HUDEP-2 (cell line): ENCODE results near the gene CBFA2T3.

Experiments
- DNase-seq, 76 experiments: peaks; one replicate each; lab custom pipeline; 2025; ENCODE audit not compliant: unreplicated experiment in 76 of 76; lab: John Stamatoyannopoulos, UW

CBFA2T3 gene

DNA sequence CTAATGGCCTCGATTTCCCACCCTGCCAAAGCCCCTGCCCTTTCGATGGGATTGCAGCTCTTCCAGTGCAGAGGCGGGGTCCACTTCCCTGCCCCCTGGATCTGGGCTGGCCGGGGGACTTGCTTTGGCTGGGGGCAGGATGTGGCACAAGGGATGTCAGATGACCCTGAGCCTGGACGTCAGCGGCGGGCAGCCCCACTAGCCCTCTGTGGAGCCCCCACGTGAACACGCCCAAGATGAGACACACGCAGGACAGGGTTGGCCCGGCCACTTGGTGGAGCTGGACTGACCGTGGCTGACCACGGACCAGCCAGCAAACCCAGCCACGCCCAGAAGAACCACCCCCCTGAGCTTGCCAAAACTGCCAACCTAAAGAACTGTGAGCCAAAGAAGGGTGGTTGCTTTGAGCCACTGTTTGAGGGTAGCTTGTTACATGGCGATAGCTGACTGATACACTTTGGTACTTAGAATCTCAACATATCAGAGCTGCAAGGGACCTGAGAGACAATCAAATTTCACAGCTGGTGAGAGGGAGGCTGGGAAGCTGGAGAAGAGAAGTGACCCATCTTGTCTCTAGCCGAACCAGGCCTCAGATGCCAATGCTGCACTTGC, 63.9 kb downstream of the CBFA2T3 start:
- DNase-seq: no peak

DNA sequence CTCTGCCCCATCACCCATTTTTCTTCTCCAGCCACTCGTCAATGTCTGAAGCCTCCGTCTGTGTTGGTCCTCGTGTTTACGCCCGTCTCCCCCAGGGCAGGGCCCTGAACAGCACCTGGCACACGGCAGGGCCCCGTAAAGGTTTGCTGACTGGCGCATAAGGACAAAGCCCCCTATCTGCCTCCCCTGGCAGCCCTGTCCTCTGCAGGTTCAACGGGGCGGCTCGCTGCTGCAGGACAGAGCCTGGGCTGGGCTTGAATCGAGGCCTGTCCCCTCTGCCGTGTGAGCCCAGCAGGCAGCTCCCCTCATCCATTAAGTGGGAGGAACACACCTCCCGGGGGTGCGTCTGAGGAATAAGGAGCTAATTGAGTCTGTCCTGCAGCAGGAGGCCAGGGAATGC, 64.5 kb downstream of the CBFA2T3 start:
- DNase-seq: no peak

DNA sequence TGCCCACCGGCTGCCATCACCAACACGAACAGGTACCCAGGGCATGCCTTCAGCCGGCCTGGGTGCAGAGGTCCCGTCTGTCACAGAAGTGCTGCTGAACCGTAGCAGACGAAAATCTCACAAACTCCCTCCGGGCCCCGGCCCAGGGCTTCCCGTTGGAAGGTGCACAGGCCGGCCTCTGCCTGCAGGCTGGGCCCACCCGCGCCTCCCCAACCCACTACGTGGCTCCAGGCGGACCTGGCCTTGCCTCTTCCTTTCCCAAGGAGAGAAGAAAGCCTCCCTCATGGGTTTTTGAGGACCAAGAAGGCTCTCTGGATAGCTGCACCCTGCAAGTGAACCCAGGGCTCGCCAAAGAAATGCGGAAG, 65.1 kb downstream of the CBFA2T3 start:
- no peak for DNase-seq

DNA sequence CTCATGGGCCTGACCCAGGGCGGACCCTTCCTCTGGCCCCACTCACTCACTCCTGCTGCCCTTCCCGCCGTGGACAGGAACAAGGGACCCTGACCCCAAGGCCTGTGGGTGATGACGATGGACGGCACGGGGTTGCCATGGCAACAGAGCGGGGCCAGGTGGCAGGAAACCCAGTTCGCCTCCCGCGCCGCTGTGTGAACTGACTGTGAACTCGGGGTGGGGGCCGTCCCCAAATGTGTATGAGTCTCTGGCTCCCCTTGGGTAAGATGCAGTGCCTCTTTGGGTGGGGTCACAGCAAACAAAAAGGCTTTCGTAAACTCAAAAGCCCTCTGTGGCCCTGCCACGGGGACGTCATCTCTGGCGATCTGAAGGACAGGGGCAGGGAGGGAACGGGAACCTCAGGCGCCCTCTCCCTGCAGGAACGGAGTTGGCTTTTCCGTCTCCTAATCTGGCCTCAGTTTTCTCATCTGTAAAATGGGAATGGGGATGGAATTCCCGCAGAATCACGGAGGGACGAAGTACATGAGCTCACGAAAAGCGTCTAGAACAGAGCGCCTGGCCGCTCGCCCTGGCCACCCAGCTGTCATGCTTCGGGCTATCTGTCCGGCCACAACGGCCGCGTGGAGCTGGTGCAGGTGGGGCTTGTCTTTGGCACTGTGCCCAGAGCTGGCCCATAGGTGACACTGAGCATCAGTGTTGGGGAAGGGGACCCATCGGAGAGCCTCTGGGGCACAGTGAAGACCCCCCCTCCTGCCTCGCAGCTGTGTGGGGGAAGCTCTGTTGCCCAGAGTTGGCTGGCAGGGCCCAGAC, 65.7 kb downstream of the CBFA2T3 start:
- DNase-seq: no peak

DNA sequence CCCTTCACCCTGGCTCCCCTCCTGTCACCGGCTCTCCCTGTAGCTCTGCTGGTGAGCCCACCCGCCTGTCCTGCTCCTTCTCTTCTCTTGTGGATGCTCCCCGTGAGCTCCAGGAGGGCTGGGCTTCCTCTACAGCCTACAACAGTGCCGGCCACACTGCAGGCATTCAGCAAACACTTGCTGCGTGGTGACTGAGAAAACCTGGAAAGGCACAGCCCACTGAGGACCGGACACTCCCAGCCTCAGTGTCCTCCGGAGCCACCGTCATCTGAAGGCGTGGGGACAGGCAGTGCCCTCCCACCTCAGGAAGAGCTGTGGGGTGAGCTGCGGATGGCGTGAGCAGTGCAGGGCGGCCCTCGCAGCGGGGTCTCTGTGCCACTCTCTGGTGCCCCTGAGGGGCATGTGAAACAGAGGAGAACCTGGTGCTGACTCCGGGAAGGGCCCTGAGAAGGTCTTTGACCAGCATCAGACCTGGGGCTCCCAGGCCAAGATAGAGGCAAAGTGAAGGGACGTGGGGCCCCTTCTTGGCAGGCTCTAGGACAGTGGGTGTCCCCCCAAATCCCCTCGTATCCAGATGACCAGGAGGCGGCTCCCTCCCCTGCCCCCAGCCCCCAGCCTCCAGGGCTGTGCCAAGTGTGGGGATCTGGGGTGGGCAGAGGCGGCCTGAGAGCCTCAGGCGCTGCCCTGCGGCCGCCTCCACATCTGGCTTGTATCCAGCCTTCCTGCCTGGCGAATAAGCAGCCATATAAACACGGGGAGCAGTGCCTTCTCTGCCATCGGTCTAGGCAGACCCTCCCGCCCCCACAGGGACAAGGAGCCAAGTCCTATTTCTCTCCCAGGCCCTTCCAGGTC, 66.5 kb downstream of the CBFA2T3 start:
- peak in 1 of 76 experiments; percentile 6 for DNase-seq

DNA sequence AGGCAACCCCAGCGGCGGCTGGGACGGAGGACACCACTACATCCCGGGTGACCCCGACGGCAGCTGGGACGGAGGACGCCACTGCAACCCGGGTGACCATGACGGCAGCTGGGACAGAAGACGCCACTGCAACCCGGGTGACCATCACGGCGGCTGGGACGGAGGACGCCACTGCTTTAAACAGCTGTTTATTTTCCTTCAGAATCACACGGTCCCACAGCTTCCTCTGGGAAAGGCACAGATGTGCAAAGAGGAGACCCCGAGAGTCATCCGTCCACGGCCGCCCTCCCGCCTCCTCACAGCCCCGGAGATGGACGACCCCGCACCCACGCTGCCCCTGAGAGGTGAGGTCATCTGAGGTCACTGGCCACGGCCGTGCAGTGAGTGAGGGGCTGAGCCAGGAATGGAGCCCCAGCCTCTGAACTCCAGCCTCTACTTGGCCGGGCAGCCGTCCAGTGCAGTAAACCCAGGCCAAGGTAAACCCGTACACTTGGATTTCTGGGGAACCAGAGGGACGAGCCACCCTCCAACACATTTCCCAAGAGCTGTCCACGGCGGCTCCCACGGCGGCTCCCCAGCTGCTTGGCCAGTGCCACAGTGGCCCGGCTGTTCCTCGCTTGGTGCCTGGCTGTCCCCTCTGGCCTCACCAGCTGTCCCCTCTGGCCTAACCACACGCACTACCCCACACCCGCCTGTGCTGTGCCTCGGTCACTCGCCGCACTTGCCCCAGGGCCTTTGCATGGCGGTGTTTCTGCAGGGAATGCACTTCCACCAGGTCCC, 67.4 kb downstream of the CBFA2T3 start:
- peak in 1 of 76 experiments; percentile 5 for DNase-seq

DNA sequence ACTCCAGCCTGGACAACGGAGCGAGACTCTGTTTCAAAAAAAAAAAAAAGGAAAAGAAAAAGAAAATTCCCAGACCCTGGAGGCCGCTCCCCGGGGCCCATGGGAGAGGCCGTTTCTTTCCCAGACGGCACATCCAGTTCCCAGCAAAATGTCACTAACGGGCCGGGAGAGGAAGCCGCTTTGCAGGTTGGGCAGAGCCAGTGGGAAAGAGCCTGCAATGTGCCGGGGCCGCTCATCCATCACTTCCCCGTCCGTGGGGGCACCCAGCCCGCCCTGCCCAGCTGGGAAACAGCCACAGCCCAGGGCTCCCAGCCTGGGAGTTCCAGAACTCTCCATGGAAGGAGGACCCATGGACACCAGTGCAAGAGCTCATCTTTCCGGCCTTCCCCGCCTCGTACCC, 68.7 kb downstream of the CBFA2T3 start:
- DNase-seq: no peak

DNA sequence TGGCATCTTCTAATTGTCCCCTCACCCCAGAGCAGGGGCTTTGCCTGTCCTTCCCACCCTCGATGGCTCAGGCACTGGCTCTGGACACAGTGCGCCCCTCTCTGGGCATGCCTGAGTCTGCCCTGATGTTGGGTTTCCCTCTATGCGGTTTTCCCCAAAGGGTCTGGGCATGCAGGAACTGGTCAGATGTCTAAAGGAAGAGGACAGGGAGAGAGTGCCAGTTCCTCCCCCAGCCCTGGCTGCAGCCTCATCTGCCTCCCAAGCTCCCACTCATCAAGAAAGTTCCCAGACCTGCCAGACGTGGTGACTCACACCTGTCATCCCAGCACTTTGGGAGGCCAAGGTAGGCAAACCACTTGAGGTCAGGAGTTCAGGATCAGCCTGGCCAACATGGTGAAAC, 69.2 kb downstream of the CBFA2T3 start:
- no peak for DNase-seq

DNA sequence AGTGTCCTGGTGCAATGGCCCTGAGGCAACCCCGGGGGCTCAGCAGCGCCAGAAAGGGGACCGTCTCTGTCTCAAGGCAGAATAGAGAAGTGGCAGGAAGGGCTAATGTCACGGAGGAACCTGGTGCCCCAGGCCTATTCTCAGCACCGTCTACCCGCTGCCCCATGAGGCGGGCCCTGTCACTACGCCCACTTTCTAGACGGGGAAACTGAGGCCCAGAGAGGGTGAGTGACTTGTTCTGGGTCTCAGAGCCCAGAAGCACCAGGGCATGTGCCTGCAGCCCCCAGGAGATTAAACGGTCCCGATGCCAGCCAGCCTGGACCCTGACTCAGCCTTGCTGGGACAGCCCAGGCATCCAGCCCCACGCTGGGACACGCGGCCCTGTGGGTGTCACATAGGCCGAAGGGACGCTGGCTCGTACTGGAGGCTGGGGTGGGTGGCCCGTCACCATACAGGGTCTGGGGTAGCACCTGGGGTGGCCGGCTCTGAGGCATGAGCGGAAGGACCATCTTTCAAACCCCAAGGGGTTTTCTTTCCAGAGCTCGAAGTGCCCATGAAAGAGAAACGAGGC, 70.4 kb downstream of the CBFA2T3 start:
- DNase-seq: no peak

DNA sequence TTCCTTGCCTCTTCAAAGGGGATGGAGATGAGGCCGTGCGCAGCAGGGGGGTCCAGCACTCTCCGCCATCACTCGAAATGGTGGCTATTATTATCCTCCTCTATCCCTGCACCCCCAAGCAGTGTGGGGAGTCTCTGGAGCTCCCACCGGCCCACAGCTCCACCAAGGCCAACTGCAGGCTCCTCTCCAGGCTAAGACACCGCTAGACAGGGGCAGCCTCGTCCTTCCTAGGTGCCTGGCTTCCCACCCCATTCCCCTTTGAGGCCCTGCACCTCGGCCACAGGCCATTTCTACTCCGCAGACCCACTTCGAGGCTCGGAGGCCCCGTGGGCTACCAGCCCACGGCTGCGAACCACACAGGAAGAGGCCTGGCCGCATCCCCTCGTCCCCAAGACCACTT, 71.0 kb downstream of the CBFA2T3 start:
- DNase-seq: no peak

DNA sequence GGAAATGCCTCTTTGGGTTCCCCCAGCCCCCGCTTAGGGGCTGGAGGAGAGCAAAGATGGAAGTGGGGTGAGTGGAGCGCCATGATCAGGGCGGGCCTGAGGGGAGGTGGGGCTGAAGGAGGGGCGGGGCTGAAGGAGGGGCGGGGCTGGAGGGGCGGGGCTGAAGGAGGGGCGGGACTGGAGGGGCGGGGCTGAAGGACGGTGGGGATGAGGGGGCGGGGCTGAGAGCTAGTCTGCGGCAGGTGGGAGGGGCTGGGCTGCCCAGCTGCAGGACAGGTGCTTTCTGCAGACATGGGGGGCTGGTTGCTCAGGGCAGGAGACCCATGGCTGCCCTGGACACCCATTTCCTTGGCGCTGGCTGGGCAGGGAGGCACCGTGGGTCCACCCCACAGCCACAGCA, 71.4 kb downstream of the CBFA2T3 start:
- DNase-seq: peak in 21 of 76 experiments; percentile 2 to 44 (median 17)

DNA sequence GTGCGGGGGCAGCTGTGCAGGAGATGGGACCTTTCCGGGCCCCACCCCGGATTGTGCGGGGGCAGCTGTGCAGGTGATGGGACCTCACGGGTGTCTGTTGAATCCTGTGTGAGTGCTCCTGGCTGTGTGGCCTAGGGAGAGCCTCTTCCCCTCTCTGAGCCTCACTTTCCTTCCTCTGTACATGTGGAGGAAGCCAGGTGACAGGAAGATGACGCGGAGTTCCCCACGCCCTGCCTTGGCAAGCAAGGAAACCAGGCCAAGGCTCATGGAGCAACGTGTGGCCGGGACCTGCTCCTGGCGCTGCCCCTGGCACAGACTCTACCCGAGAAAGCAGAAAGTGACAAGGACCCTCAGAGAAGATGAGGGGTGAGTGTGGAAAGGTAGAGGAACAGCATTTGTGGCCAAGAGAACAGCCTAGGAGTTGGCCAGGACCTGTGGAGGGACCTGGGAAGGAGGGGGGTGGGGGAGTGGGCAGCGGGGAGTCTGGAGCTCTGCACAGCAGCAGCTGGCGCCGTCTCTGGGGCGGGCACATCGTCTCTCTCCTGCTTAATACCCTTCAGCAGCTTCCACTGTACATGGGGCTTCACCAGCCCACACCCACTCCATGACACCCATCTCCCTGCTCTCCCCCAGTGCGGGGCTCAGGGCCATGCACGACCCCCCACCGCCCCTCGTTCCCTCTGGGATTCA, 72.2 kb downstream of the CBFA2T3 start:
- DNase-seq: no peak

DNA sequence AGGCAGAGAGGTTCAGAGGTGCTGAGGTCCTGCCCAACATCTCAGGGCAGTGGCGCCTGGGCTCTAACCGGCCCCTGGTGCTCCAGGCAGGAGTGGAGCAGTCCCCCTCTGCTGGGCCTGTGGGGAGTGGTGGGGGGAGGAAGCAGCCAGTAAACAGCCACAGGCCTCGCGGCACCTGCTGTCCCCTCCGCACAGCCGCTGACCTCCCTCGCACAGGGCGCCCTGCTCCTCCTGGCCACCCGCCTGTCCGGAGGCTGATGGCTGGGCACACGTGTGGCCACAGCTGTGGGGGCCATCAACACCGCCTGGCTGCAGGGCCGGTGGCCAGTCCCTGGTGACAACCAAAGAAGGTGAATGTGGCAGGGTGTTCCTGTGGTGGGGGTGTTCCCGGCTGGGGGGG, 73.7 kb downstream of the CBFA2T3 start:
- DNase-seq: no peak

DNA sequence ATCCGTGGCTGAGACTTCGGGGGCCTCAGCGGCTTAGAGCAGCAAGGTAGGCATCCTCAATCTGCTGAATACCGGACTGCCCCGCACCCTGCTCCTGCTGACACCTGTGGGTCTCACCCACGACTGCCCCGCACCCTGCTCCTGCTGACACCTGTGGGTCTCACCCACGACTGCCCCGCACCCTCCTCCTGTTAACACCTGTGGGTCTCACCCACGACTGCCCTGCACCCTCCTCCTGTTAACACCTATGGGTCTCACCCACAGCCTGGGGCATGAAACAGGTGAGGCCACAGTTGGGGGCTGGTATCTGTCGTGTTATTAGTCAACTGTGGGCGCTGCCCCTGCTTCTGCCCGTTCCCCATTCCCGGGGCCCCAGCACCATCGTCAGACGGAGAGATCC, 74.3 kb downstream of the CBFA2T3 start:
- no peak for DNase-seq

DNA sequence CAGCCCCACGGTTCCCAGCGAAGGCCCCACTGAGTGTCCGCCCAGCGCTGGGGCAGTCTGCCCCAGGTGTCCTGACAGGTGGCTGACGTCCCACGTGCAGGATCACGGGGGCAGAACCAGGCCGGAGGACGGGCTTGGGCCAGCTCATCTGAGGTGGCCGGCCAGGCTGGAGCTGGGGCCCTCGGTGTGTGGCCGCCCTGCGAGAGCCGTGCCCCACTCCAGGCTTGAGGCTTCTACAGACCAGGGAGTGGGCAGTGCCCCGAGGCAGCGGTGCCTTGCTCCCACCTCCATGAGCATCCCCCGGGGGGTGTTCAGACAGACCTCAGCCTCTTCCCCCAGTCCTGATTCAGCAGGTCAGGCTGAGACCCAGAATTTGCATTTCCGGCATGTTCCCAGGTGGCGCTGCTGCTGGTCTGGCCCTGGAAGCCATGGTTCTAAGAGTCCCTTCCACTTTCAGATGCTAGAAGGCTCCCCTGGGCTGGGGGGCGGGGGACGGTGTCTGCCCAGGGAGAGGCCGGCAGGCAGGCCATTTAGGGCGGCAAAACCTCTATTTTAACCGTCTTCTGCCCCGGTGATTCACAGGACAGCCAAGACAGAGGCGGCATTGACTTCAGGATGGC, 75.2 kb downstream of the CBFA2T3 start:
- no peak for DNase-seq

DNA sequence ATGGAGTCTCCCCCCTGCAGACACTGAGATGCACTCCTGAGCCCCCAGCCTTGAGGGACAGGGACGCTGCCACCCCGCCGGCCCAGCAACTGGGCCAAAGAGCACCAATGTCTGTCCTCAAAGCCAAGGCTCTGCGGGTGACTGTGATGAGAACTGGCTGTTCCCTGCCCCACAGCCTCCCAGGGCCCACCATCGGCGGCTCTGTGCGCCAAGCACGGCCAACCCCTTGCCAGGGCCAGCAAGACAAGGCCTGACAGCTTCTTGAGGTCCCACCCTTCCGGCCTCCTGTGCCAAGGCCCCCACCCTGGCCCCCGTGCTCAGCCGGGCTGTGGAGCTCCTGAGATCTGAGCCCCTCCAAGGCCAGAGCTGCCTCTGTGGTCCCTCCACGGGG, 76.3 kb downstream of the CBFA2T3 start:
- no peak for DNase-seq

DNA sequence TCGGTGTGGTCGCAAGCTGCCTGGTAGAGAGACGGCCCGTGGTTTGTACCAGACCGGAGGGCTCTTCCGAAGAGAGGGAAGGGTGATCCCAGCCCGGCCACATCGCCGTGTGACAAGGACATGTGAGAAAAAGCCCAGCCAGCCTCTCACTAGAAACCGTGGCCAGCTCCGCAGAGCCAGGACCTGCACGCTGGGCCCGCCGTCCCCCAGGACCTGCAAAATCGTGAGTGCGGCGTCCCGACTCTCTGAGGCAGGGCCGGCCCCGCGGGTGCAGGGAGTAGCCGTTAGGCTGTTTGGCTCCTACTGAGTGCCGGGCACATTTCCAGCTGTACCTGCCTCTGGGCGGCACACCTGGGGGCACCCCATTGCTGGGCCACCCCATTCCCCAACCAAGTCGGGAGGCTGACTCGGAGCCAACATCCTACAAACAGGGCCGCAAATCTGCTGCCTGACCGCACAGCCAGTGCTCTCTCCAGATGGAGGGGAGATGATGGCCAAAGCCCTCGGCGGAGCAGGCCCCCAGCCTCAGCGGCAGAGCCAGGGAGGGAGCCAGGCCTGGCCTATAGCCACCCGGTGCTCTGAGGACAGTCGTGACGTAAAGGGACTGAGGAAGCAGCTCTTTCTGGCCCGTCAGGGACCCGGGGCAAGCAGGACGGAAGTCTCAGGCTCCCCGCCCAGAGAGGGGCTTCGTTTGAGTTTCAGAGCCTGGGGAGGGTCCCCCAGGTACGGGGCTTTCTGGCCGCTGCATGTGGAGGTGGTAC, 76.9 kb downstream of the CBFA2T3 start:
- DNase-seq: no peak

DNA sequence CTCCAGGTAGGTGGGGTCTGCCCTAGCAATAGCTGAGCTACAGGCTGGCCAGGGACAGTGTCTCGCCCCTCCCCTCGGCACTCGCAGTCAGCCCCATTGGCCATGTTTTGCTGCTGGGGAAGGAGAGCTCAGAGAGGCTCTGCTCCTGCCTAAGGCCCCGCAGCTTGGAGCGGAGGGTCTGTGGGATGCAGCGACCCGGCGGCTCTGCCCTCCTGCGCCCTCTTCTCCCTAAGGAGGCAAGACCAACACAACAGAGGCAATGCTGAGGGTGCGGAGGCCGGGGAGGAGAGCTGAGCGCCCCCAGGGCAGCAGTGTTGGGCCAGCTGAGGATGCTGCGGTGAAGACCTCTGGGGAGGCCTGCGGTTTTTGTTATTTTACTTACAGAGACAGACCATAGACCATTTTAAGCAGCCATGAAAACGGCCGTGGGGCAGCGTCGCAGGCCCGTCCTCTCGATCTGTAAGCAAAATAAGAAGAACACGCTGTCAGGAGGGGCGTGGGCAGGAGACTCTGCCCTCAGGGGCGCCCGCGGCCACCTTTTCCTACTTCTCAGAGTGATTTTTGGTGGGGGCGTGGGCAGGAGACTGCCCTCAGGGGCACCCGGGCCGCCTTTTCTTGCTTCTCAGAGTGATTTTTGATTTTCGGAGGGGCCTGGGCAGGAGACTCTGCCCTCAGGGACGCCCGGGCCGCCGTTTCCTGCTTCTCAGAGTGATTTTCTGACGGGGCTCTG, 79.1 kb downstream of the CBFA2T3 start:
- no peak for DNase-seq
